MM.1S (cell line): ENCODE results near the gene GMEB1.

Experiments
- DNase-seq: peaks from one replicate; pipeline ENCODE4 v3.0.0-alpha.2; 2015
- H2AFZ ChIP-seq: fragments of 300-600 bp; sonication (generic); 2 replicates; pipeline ENCODE4 v1.6.0; 2016; ENCODE audit warnings: antibody characterized with exemption, low read length
- H3F3A ChIP-seq: fragments of 300-600 bp; sonication (generic); 2 replicates; pipeline ENCODE4 v1.6.1; 2016; ENCODE audit warnings: mild to moderate bottlenecking, antibody characterized with exemption, low read length, moderate library complexity, mixed read lengths; ENCODE audit not compliant: insufficient read depth
- H3K27ac ChIP-seq: fragments of 300-600 bp; sonication (generic); 2 replicates; pipeline ENCODE4 v1.5.1; 2016; ENCODE audit warnings: mild to moderate bottlenecking, low read length
- H3K27me3 ChIP-seq: fragments of 300-600 bp; sonication (generic); replicated peaks from 2 replicates; pipeline ENCODE4 v1.6.0; 2016; ENCODE audit warnings: low read length; ENCODE audit not compliant: insufficient read depth
- H3K36me3 ChIP-seq: fragments of 300-600 bp; sonication (generic); replicated peaks from 2 replicates; pipeline ENCODE4 v1.6.1; 2016; ENCODE audit warnings: mild to moderate bottlenecking, low read length, mixed read lengths; ENCODE audit not compliant: insufficient read depth
- H3K4me1 ChIP-seq: fragments of 300-600 bp; sonication (generic); 2 replicates; pipeline ENCODE4 v1.6.1; 2016; ENCODE audit warnings: low read length, mixed read lengths
- H3K4me2 ChIP-seq: fragments of 300-600 bp; sonication (generic); 2 replicates; pipeline ENCODE4 v1.6.0; 2016; ENCODE audit warnings: low read depth, low read length
- H3K4me3 ChIP-seq: fragments of 300-600 bp; sonication (generic); 2 replicates; pipeline ENCODE4 v1.5.1; 2016; ENCODE audit warnings: low read length, mixed read lengths
- H3K79me2 ChIP-seq: fragments of 300-600 bp; sonication (generic); 2 replicates; pipeline ENCODE4 v1.6.1; 2016; ENCODE audit warnings: mixed run types, low read length, mixed read lengths
- H3K9ac ChIP-seq: fragments of 300-600 bp; sonication (generic); 2 replicates; pipeline ENCODE4 v1.6.1; 2016; ENCODE audit warnings: low read length, mixed read lengths
- H3K9me2 ChIP-seq: fragments of 300-600 bp; sonication (generic); replicated peaks from 2 replicates; pipeline ENCODE4 v1.6.1; 2016; ENCODE audit warnings: mild to moderate bottlenecking, low read length, mixed read lengths; ENCODE audit not compliant: insufficient read depth
- H3K9me3 ChIP-seq: fragments of 300-600 bp; sonication (generic); replicated peaks from 2 replicates; pipeline ENCODE4 v1.6.1; 2016; ENCODE audit warnings: mild to moderate bottlenecking, low read length, mixed read lengths; ENCODE audit not compliant: insufficient read depth
- H4K20me1 ChIP-seq: fragments of 300-600 bp; sonication (generic); 2 replicates; pipeline ENCODE4 v1.6.1; 2016; ENCODE audit warnings: mild to moderate bottlenecking, low read length, moderate library complexity, mixed read lengths; ENCODE audit not compliant: insufficient read depth
- EZH2 ChIP-seq: fragments of 300-600 bp; sonication (generic); optimal IDR thresholded peaks from 2 replicates; pipeline ENCODE3; 2017; ENCODE audit warnings: low read depth, mild to moderate bottlenecking, antibody characterized with exemption, low read length, mixed read lengths
- EZH2phosphoT487 ChIP-seq: fragments of 300-600 bp; sonication (generic); IDR thresholded peaks from 2 replicates; pipeline ENCODE4 v1.6.1; 2018; ENCODE audit warnings: antibody characterized with exemption, low read length
- TF ChIP-seq, protein P1 (sequence below): fragments of 300-600 bp; sonication (generic); IDR thresholded peaks from 2 replicates; pipeline ENCODE4 v1.5.1; 2016; ENCODE audit warnings: antibody characterized with exemption, low read length, mixed read lengths

GMEB1 gene

GRCh38 chr1:28758420-28758819, 89.8 kb downstream of the GMEB1 start:
- H3K79me2 ChIP-seq = peaks cover 100% of the 10 kb centered on the region
- no peaks in the 10 kb centered on the region for H3K4me1 ChIP-seq
- H3K9me2 ChIP-seq = no peaks in the 10 kb centered on the region
- no peak overlapping the region for H3K27ac ChIP-seq
- H3K36me3 ChIP-seq = peaks cover 2% of the 10 kb centered on the region; the same call in 1 of the 2 replicates
- H3K4me3 ChIP-seq = no peak overlapping the region
- H3K4me2 ChIP-seq = no peak overlapping the region
- H4K20me1 ChIP-seq = peaks cover 57% of the 10 kb centered on the region
- no peak overlapping the region for H3K9ac ChIP-seq
- H3K27me3 ChIP-seq = no peaks in the 10 kb centered on the region
- H2AFZ ChIP-seq = no peak overlapping the region
- DNase-seq = no peak
- H3F3A ChIP-seq = no peaks in the 10 kb centered on the region
- TF ChIP-seq, protein P1, sequence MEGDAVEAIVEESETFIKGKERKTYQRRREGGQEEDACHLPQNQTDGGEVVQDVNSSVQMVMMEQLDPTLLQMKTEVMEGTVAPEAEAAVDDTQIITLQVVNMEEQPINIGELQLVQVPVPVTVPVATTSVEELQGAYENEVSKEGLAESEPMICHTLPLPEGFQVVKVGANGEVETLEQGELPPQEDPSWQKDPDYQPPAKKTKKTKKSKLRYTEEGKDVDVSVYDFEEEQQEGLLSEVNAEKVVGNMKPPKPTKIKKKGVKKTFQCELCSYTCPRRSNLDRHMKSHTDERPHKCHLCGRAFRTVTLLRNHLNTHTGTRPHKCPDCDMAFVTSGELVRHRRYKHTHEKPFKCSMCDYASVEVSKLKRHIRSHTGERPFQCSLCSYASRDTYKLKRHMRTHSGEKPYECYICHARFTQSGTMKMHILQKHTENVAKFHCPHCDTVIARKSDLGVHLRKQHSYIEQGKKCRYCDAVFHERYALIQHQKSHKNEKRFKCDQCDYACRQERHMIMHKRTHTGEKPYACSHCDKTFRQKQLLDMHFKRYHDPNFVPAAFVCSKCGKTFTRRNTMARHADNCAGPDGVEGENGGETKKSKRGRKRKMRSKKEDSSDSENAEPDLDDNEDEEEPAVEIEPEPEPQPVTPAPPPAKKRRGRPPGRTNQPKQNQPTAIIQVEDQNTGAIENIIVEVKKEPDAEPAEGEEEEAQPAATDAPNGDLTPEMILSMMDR = no peak
- no peak for TF ChIP-seq EZH2phosphoT487
- no peak for TF ChIP-seq EZH2
- no peaks in the 10 kb centered on the region for H3K9me3 ChIP-seq

DNA sequence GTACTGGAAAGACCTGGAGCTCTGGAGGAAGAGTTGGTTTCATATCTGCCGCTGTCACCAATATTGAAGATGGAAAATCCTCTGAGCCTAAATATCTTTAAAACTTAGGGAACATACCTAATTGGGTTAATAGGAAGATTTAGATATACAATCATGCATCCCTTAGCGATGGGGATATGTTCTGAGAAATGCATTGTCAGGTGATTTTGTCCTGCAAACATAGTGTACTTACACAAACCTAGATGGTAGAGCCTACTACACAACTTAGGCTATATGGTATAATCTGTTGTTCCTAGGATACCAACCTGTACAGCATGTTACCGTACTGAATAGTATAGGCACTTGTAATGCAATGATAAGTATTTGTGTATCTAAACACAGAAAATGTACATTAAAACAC, 90.7 kb downstream of the GMEB1 start:
- no peak for TF ChIP-seq EZH2phosphoT487
- TF ChIP-seq, protein P1 = no peak
- TF ChIP-seq EZH2 = no peak
- peaks cover 2% of the 10 kb centered on the region; the same call in 1 of the 2 replicates for H3K36me3 ChIP-seq
- H3K27me3 ChIP-seq = no peaks in the 10 kb centered on the region
- no peak for DNase-seq
- H3K4me1 ChIP-seq = no peaks in the 10 kb centered on the region
- H3K79me2 ChIP-seq = peaks cover 94% of the 10 kb centered on the region
- no peak overlapping the region for H3K4me3 ChIP-seq
- no peak overlapping the region for H3K9ac ChIP-seq
- no peak overlapping the region for H3K27ac ChIP-seq
- no peaks in the 10 kb centered on the region for H3K9me3 ChIP-seq
- no peak overlapping the region for H2AFZ ChIP-seq
- H4K20me1 ChIP-seq = peaks cover 52% of the 10 kb centered on the region
- no peaks in the 10 kb centered on the region for H3F3A ChIP-seq
- no peak overlapping the region for H3K4me2 ChIP-seq
- no peaks in the 10 kb centered on the region for H3K9me2 ChIP-seq

GRCh38 chr1:28761189-28761588, 92.6 kb downstream of the GMEB1 start:
- Histone ChIP-seq H3K79me2 (peaks cover 94% of the 10 kb centered on the region), H4K20me1 (peaks cover 41% of the 10 kb centered on the region), H3K4me1 (no peaks in the 10 kb centered on the region), H3K9me3 (no peaks in the 10 kb centered on the region), H3K27ac (no peak overlapping the region), H2AFZ (no peak overlapping the region), H3K9me2 (no peaks in the 10 kb centered on the region), H3K27me3 (no peaks in the 10 kb centered on the region), H3K4me3 (no peak overlapping the region), H3K9ac (no peak overlapping the region), H3K36me3 (peaks cover 2% of the 10 kb centered on the region; the same call in 1 of the 2 replicates), H3F3A (no peaks in the 10 kb centered on the region), H3K4me2 (no peak overlapping the region)
- no peak for DNase-seq
- TF ChIP-seq EZH2phosphoT487 = no peak
- TF ChIP-seq, protein P1 = no peak
